GM21723 (cell line): Measurements from ENCODE around the gene COPZ1.
A peak's percentile ranks its signal among the peaks of the same experiment; 100 is the strongest.
"Not testable (repeated sequence)": the region's sequence is repeated elsewhere in the genome, so short reads cannot be mapped to it uniquely, and the experiment has no call there.

Experiments
- ATAC-seq: cut with Tn5 transposase; IDR thresholded peaks from one replicate; pipeline ENCODE4 v1.9.1; 2021; ENCODE audit warnings: mild to moderate bottlenecking, moderate library complexity; ENCODE audit not compliant: unreplicated experiment

Gene COPZ1, protein sequence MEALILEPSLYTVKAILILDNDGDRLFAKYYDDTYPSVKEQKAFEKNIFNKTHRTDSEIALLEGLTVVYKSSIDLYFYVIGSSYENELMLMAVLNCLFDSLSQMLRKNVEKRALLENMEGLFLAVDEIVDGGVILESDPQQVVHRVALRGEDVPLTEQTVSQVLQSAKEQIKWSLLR

DNA sequence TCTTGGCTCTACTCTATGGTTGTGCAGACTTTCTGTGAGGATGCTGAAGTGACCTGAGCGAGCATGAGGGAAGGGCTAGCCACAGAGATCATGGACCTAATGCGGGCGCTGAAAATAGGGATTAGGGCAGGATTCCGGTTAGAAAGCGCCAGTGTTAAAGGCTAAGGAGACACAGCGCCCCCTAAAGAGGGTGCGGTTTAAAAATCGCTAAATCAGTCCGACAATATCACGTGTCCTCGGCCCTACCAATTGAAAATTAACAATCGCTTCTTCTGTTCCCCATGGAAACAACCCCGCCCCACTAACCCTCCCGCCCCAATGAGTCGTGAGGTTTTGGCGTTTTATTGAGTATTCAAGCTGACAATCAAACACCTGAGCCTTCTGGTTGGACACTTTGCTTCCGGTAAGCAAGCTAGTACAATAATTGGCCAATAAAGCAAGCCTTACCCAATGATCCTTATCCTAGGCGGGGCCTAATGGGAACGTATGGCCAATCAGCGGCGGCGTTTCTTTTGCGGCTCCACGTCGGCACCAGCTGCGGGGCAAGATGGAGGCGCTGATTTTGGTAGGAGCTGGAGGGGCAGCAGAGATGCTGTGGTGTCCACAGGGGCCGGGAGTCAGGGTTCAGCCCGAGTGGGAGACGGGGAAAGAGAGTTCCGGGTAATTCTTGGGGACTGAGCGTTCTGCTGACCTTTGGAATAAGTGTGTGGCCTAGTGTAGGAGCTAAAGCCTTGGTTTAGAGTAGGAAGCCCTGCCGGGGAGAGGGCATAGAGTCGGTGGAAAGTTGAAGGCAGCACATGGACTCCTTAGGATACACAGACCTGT lies at the start of gene COPZ1:
Gene COPZ1 (plus strand): TSS at position 515 of the 825 bp plus-strand sequence. CDS start 33 bp downstream, at position 548.
- peak; percentile 99 for ATAC-seq

DNA sequence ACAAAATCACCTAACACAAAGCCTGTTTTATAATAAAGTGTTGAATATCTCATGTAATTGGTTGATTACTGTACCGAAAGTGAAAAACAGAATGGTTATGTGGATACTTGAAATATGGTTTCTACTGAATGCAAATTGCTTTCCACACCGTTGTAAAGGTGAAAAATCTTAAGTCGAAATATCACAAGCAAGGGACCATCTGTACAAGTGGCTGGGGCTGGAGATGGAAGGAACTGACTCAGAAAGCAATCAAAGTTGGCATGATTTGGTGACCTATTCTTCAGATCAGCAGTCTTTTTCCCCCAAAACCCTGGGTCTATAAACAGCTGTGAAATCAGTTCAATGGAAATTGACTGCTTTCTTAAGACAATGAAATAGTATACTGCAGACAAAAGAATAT lies 48.6 kb upstream of the COPZ1 start:
- ATAC-seq: no peak

DNA sequence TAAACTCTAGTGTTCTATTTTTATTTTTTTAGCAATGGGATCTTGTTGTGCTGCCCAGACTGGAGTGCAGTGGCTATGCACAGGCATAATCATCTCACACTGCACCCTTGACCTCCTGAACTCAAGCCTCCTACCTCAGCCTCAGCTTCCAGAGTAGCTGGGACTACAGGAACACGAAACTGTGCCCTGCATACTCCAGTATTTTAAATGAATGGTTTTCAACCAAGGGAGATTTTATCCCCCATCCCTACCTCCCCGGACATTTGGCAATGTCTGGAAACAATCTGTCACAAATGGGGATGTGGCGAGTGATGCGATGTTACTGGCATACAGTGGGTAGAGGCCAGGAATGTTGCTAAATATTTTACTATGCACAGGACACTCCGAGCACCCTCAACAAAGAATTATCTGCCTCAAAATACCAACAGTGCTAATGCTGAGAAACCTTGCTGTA lies 47.1 kb upstream of the COPZ1 start:
- ATAC-seq: no peak

DNA sequence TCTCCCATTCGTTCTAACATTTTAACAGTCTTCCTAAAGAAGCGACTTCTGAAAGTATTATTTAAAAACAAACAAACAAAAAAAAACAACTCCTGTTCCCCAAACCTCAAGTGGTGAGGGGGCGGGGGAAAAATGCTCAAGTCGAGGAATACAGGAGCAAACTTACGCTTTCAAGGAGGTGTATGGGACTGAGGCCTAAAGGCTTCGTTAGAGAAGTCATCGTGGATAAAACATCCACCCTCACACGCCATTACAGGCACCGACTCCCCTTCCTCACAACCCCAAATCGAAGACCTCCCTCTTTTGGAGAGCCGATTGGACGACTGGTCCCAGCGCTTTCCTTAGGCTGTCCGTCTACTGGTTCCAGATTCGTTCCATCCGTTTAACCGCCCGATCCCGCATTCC lies 45.7 kb upstream of the COPZ1 start:
- no peak for ATAC-seq

DNA sequence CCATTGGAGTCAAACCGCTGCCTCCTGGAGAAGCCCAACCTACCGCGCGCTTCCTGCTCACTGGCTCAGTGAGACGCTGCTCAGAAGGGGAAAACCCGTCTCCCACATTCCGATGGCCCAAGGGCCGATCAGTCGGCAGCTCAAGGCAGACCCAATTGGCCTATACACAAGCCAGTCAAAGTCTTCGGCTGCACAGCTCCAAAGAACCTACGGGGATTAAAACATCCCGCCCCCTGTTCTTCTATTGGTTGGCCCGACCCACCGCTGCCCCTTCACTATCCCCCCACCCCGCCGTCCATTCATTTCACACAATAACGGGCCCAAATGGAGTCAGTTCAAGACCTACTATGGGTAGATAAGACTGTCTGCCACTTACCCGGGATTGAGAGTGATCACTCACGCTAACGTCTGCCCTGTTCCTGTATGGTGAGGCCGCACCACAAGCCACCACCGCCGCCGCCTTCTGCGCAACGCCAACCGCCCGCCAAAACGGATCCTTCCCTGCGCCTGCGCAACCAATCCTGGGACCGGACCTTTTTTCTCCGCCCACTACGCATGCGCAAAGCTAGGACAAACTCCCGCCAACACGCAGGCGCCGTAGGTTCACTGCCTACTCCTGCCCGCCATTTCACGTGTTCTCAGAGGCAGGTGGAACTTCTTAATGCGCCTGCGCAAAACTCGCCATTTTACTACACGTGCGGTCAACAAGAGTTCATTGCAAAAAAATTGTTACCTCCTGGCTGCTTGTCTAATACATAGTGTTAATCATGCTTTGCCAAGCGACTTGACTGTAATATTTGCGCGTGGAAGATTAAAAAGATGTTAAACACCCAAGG lies 45.1 kb upstream of the COPZ1 start, which contains the start of gene CBX5:
Gene CBX5 (minus strand): TSS at position 491 of the 836 bp plus-strand sequence. CDS start 22,472 bp downstream, outside the sequence.
- ATAC-seq: peak; percentile 79

DNA sequence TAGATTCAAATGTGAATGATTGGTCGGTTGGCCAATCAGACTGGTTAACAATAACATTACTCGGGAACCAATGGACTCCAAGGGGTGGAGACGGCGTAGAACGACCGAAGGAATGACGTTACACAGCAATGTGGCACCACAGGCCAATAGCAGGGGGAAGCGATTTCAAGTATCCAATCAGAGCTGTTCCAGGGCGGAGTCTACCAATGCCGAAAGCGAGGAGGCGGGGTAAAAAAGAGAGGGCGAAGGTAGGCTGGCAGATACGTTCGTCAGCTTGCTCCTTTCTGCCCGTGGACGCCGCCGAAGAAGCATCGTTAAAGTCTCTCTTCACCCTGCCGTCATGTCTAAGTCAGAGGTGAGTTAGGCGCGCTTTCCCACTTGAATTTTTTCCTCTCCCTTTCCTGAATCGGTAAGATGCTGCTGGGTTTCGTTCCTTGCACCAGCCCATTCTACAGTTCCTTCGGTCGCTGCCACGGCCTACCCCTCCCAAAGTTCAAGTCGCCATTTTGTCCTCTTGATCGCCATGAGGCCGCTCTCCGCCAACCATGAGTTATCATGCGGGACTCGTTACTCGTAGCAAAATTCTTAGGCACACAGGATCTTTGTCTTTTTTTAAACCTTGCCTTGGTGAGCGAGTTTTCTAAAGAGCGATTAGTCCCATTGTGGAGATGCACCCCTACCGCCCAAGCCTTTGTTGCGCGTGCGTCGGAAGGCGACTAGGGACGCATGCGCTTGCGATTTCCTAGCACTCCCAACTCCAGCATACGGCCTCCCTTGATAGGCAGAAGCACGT lies 44.3 kb upstream of the COPZ1 start, which contains the start of gene HNRNPA1:
Gene HNRNPA1 (plus strand): TSS at position 259 of the 793 bp plus-strand sequence. CDS start 82 bp downstream, at position 341.
- ATAC-seq: peak; percentile 88

DNA sequence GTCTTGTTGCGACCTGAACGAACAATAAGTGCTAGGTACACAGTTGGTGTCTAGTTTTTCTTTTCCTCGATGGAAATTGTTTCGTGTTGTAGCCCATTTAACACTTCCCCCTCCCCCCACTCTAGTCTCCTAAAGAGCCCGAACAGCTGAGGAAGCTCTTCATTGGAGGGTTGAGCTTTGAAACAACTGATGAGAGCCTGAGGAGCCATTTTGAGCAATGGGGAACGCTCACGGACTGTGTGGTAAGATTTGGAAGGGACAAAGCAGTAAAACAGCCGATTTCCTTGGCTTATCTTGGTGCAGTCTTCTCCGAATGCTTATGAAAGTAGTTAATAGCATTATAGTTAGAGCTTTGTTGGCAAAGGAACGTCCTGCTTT lies 43.7 kb upstream of the COPZ1 start:
- ATAC-seq: not testable (repeated sequence)

DNA sequence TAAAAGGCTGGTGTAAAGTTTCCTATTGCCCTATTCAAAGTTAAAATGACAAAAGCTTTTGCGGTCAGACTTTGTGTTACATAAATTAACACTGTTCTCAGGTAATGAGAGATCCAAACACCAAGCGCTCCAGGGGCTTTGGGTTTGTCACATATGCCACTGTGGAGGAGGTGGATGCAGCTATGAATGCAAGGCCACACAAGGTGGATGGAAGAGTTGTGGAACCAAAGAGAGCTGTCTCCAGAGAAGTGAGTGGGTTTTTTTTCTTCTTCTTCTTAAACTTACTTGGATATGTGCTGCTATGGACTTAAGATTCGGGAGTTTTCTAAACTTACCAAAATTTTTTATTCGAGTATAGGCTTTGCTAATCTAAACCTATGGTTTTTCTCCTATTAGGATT lies 43.2 kb upstream of the COPZ1 start:
- ATAC-seq: not testable (repeated sequence)

DNA sequence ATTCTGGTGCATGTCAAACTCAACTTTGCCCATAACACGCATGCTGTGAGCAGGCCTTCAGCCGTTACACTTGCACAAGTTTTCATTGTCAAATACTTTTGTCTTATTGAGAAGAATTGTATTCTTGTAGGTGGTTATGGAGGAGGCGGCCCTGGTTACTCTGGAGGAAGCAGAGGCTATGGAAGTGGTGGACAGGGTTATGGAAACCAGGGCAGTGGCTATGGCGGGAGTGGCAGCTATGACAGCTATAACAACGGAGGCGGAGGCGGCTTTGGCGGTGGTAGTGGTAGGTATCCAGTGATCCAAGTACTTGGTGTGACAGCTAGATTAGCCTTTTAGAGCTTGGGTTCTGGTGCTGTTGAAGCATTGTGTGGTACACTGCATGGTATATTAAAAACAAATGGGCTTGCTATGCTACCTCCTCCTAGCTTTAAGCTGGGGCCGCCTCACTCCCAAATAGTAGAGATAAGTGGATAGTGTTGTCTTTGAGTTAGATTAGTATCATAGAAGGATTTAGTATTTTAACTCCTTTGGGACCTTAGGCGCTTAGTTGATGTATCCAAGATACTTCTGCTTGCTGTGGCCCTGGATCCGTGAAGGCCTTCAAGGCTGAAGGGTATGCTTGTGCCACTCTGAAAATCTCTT lies 41.9 kb upstream of the COPZ1 start:
- no peak for ATAC-seq

DNA sequence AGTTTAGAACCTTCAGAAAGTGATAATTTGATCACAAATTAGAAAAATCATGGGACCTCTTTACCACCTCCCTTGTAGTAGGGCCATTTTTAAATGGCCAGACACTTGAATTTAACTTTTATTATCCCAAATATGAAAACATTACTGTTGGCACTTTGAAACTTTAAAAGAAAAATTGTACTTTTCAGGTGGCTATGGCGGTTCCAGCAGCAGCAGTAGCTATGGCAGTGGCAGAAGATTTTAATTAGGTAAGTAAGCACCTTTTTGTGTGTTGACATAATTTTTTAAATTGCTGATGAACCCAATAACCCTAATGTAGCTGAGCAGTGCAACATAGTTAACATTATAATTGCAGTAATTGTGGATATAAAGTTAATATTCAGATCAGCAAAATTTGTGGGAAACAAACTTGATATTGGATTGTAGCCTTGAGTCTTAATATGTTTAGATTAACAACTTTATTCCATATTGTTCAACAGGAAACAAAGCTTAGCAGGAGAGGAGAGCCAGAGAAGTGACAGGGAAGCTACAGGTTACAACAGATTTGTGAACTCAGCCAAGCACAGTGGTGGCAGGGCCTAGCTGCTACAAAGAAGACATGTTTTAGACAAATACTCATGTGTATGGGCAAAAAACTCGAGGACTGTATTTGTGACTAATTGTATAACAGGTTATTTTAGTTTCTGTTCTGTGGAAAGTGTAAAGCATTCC lies 40.7 kb upstream of the COPZ1 start:
- ATAC-seq: not testable (repeated sequence)

DNA sequence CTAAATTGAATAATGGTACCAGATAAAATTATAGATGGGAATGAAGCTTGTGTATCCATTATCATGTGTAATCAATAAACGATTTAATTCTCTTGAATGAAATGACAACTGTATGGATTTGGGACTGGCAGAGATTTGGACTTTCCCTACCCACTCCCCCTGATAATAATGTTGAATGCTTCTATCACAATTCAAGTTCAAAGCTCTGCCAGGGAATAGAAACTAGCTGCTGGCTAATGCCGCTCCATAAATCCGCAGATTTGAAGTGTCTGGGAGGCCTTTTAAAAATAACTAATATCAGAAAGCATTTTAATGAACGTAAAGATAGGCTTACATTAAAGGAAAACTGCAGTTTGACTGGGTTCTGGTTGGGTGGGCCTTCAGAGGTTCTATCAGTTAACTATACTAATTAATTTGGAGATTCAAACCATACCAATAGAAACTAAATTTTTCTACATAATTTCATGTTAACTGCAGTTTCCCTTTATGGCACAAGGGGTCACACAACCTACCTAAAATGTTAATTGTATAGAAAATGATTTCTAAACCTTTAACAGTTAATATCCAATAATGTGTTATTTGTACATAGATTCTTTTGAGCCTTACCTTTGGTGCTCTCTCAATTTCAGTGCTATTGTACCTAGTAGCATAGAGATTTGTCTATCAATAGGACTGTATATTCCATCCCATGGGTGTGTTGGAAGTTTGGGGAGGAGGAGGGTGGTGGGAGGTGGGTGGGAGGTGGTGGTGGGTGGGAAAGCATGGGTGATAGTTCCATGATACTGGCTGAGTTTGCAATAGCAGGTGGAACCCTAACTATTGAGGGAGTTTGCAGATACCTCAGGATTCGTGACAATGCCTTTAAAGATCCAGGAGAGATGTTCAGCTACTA lies 39.5 kb upstream of the COPZ1 start:
- no peak for ATAC-seq

DNA sequence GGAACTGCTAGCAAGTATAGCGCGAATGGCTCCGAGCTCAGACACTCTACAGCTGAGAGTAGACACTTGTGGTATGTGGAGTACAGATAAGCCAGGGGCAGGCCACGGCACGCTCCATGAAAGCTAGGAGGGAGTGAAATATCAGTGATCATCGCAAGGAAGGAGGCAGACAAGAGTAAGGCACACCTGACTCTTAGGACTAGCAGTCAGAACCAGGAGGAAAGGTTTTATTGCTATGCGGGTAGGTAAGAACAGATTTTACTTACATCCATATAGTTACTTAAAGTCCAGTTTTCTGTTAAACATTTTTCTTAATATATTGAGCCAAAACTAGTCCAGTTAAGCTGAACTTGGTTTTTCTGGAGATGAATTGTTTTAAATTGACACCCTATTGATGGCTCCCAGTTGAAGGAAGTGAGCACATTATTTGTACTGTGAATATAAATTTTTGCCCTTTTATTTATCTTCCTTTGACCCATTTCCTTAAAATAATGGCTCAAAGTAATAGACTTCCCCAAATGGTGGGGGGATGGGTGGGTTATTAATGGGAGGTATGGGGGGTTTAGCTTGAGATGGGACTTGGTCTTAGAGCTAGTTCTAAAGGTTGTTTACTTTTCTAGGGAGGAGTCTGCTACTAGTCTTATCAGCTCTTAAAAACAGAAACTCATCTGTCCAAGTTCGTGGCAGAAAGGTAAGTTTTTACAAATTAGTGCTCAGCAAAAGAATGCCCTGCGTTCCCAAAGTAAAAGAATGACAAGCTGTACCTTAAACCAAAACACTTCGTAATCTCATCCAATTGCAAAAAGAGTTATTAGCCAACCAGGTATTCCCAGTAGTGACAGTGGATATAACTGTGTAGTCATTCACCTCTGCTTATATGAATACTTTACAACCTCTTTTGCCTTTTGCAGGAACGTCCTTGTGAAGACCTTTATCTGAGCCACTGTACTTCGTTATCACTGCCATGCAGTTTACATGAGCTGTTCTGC lies 38.6 kb upstream of the COPZ1 start:
- no peak for ATAC-seq

DNA sequence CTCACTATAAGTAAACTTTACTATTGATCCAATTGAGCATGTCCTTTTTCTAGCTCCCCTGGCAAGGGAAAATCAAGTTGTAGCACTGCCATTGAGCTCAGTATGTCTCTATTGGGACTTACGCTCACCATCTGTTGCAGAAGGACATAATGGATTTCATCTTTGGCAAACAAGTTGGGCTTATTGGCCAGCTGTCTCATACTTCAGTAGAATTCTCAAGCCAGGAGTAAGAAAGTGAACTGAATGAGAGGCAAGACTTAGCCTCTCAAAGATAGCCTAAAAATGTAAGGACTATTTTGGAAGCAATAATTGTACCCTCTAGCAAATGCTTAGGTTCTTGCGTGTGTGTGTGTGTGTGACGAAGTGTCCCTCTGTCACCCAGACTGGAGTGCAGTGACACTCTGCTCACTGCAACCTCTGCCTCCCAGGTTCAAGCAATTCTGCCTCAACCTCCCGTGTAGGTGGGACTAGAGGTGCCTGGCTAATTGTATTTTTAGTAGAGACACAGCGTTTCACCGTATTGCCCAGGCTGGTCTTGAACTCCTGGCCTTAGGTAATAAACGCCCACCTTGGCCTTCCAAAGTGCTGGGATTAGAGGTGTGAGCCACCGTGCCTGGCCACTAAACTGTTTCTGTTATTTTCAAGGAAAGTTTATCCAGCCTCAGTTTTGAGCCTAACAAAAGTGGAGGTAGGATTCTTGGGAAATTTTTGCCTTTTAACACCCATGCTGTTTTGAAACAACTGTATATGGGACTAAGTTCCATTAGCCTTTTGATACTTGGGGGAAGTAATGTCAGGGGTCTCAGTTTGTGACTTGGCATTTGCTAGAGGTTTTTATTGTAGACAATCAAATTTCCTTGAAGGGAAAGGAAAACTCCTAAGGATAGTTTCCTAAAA lies 37.4 kb upstream of the COPZ1 start:
- no peak for ATAC-seq

DNA sequence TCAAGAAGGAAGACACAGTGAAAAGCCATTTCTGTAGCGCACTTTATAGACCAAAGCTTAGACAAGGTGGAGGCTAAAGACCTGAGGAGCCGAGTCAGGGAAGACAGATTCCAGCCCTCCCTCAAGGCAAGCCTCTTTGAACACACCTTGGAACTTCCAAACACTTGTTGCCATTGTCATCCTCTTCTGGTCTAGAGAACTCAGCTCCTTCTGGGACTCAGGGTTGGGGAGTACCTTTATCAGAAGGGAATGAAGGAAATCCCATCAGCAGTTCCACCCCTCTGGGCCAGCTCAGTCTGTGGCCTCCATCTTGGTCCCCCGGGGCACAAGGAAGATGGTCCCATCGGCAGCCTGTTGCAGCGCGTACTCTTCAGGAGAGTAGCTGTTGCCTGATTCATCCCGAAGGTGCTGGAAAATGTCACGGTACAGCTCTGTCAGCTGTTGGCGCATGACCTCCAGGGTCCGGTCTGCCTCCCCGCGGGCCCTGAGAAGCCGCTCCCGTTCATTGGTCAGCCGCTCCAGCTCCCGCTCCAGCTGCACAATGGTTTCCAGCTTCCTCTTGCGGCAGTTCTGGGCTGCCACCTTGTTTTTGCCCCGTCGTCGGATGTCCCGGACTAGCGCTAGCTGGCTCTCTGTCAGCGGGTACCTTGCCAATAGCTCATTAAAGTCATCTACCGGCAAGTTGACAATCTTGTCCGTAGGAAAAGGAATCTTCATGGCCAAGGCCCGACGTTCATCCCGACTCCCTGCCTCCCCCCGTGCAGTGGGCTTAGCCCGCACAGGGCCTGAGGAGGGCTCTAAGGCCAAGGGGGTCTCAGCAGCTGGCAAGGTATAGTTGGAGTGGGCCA lies 32.6 kb upstream of the COPZ1 start:
- ATAC-seq: no peak

DNA sequence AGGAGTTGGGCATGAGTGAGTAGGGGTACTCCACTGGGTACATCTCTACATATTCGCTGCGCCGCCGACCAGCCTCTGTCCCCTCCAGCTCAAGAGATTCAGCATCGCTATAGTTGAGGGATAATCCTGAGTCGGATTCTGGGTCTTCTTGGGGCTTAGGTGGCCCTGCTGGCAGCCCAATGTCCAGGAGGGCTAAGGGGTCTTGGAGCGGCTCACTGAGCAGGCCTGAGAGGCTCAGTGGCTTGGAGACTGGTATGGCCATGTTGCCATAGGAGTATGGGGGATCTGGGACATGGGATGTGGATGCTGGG lies 32.0 kb upstream of the COPZ1 start:
- ATAC-seq: no peak
